Keratinocyte (primary cell): ENCODE results near the gene SH2D2A.

Experiments
- EZH2 ChIP-seq: IDR thresholded peaks from one replicate; pipeline ENCODE4 v1.6.1; 2012; ENCODE audit warnings: inconsistent platforms, mild to moderate bottlenecking, low read length, moderate library complexity
- TF ChIP-seq, protein P1 (sequence below), 3 experiments: IDR thresholded peaks in 1 of 3; conservative IDR thresholded peaks in 1 of 3; optimal IDR thresholded peaks in 1 of 3; 2 replicates in 2 of 3; 3 replicates in 1 of 3; pipeline versions ENCODE3 to v1.5.1; 2011; ENCODE audit warnings: low read length in 3 of 3, mild to moderate bottlenecking in 3 of 3, moderate library complexity in 2 of 3, control low read depth in 1 of 3, inconsistent platforms in 1 of 3; ENCODE audit not compliant: insufficient read depth in 2 of 3; ENCODE audit errors: extremely low read depth in 1 of 3

DNA sequence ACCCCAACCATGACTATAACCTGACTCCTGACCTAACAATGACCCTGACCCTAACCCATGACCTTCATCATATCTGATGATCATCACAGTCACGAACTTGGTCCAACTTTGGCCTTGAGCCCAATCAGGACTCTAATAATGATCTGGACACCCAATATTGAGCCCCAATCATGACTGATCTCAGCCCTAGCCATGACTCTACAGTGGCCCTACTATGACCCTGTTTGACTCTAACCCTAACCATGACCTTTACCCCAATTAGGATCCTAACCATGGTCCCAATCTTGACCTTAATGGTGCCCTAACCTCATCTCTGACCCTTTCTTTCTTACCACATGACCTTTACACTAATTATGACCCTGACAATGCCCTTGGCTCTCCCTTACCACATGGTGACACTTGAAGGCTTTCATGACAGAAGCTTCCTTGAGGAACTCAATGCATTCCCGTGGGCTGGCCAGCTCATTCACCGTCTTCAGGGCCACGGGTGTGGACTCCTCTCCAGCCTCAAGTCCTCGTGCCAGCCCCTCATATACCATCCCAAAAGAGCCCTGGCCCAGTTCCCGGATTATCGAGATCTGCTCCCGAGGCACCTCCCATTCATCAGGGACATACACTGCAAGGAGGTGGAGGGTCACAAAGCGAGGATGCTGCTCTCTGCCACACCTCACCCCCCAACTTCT lies 26.1 kb upstream of the SH2D2A start:
- TF ChIP-seq, protein P1, sequence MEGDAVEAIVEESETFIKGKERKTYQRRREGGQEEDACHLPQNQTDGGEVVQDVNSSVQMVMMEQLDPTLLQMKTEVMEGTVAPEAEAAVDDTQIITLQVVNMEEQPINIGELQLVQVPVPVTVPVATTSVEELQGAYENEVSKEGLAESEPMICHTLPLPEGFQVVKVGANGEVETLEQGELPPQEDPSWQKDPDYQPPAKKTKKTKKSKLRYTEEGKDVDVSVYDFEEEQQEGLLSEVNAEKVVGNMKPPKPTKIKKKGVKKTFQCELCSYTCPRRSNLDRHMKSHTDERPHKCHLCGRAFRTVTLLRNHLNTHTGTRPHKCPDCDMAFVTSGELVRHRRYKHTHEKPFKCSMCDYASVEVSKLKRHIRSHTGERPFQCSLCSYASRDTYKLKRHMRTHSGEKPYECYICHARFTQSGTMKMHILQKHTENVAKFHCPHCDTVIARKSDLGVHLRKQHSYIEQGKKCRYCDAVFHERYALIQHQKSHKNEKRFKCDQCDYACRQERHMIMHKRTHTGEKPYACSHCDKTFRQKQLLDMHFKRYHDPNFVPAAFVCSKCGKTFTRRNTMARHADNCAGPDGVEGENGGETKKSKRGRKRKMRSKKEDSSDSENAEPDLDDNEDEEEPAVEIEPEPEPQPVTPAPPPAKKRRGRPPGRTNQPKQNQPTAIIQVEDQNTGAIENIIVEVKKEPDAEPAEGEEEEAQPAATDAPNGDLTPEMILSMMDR (optimal IDR thresholded peaks at IDR 0.05 in 1 of 3, IDR thresholded peaks at IDR 0.05 in 1 of 3, conservative IDR thresholded peaks at IDR 0.05 in 1 of 3; ENCODE audit: extremely low read depth in 1 of 3, insufficient read depth in 2 of 3, low read length in 3 of 3), result no peak
- no peak for TF ChIP-seq EZH2
